Cardiac septum (tissue), 1 donor: ENCODE data around the gene MAG. TPM values are rescaled to one million over a fixed set of nuclear protein-coding genes. Genes with fewer than 3 reads are reported as not detected.

ENCODE experiments used
- DNase-seq: peaks from one replicate; pipeline ENCODE4 v3.0.0-alpha.2; 2020; ENCODE audit warnings: low spot score
- intact Hi-C: fragments of 100-400 bp; cut with DNase I; formaldehyde crosslinking; loops from one replicate; pipeline ENCODE4 v1.14.0; 2022
- total RNA-seq: library from RNA; stranded (reverse); fragmentation: NEBNext Ultra II Directional; extraction: Animal tissue kit (Norgen Biotek cat#: 25700); gene quantifications from one replicate; pipeline ENCODE4 v1.2.1, GENCODE V29; 2021
- donor health status: DM: no; HTN: no; CAD: no.

MAG gene
- total RNA-seq, 1 donor from 2014 or later, result not detected

DNA sequence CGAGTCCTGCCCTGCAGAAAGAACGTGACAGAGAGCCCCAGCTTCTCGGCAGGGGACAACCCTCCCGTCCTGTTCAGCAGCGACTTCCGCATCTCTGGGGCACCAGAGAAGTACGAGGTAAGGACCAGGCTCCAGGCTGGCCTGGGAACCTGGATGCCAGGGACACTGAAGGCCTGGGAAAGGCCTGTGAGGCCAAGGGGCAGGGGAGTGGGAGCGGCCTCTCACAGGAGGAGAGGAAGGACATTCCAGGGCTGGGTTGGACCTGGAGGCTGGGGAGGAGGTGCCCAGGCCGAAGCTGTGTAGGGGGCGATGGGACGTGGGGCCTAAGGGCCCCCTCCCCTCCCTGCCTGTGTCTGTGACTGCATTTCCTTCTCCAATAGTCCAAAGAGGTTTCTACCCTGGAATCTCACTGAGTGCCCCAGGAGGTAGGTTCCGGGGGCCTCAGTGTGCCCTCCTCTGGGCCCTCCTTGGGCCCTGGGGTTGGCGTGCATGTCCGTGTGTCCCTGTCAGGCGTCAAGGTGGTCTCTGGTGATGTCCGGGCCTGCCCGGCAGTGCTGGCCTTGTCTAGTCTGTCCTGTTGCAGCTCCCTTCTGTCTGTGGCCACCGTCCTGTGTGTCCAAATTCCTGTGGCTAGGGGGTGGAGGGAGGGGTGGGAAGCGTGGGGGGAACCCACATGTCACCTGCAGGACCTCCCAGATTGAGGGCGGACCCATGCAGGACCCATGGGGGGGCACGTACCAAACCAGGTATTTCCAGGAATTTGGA lies 20.1 kb downstream of the MAG start:
- no peak for DNase-seq
- intact Hi-C loops, result no loop called here

DNA sequence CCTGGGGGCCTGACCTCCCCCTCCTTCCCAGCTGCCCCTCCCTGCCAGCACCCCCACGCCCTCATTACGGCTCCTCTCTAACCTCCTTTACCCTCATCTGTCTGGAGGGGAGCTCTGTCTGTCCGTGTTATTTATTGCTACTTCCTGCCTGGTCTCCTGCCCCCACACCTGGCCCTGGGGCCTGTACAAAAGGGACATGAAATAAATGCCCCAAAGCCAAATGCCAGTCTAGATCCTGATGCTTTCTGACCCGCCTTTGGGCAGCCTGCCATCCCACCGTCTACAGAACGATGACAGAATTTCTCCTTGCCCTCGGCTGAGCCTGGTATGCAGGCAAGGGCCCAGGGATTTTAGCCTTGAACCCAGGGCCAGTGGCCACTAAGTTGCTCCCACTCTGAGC lies 21.6 kb downstream of the MAG start:
- intact Hi-C loops, result no loop called here

DNA sequence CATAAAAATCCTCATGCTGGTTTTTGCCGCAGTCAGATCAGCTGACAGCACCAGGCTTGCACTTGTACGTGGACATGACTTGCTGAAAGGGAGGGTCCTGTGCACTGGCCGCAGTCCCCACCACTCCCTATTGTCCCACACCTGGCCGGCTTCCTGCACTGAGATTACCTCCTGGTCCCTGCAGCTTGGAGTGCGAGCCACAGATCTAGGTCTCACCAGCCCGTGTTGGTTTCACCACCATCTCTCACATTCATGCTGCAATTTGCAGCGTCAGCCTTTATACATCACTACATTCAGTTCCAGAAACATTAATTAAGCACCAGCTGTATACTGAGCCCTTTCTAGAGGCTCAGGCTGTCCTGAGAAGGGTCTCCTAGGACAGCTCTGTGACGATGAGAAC lies 22.1 kb downstream of the MAG start:
- no peak for DNase-seq
- intact Hi-C loops, result no loop called here

More for the DNA sequence above, 21.6 kb downstream of the MAG start:
- no peak for DNase-seq

DNA sequence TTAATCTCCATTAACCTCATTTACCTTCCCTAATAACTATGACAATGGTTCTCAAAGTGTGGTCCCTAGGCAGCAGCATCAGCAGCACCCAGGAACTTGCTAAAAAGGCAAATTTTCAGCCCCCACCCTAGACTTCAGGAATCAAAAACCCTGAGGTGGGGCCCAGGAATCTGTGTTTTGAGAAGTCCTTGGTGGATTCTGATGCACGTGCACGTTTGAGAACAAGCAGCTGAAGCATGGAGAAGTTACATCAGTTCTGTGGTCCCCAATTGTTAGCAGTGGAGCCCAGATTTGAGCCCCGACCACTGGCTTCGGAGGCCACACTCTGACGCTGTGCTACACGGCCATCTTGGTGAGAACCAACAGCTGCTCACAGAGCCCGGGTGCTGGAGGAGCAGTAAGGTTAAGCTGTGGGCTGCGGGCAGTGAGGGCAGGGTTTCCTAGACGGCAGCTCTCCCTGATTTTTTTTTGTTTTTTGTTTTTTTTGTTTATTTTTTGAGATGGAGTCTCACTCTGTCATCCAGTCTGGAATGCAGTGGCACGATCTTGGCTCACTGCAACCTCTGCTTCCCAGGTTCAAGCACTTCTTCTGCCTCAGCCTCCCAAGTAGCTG lies 23.0 kb downstream of the MAG start:
- DNase-seq, result no peak
- intact Hi-C loops, result no loop called here

DNA sequence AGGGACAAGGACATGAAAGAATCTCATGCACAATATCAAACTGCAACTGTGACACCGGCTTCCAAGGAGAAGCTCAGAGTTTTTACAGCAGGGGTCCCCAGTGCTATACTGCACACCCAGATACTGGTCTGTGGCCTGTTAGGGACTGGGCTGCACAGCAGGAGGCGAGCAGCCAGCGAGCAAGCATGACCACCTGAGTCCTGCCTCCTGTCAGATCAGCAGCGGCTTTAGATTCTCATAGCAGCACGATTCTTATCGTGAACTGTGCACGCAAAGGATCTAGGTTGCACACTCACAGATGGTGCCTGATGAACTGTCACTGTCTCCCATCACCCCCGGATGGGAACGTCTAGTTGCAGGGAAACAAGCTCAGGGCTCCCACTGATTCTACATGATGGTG lies 23.9 kb downstream of the MAG start:
- no peak for DNase-seq
- intact Hi-C loops, result no loop called here

DNA sequence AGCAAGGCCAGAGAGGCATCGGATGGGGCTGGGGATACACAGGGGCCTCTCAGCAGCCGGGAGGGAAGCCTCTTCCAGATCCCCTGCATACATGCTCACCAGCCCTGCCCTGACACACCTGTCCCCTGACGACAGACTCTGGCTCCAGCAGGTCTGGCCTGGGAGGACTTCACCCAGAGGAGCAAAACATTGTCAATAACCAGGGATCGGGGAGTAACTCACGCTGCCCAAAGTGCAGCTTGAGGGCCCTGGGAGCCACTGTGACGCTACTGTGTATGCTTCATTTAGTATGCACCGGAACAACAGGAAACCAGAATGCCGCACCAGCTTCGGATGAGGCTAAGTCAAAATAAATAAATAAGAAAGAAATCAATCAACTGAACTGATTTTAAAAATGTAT lies 24.6 kb downstream of the MAG start:
- intact Hi-C loops, result no loop called here
- DNase-seq, result no peak

DNA sequence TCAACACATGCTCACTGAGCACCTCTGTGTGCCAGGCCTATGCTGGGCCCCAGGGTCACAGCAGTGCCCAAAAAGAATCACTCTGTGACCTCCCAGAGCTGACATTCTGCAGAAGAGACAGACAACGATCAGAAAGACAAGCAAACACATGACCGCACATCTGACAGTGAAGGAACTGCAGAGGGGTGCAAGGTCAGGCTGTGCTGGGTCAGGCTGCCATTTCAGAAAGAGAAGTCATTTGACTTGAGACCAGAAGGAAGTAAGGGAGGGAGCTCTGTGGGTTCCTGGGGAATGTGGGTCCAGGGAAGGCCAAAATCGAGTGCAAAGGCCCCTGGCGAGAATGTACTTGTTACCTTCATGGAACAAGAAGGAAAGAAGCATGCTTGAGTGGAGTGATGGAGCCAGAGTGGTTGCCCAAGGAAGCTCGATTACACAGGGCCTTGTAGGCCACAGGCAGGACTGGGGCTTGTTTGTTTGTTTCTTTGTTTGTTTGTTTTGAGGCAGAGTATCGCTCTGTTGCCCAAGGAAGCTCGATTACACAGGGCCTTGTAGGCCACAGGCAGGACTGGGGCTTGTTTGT lies 25.6 kb downstream of the MAG start:
- intact Hi-C loops, result no loop called here
- no peak for DNase-seq

DNA sequence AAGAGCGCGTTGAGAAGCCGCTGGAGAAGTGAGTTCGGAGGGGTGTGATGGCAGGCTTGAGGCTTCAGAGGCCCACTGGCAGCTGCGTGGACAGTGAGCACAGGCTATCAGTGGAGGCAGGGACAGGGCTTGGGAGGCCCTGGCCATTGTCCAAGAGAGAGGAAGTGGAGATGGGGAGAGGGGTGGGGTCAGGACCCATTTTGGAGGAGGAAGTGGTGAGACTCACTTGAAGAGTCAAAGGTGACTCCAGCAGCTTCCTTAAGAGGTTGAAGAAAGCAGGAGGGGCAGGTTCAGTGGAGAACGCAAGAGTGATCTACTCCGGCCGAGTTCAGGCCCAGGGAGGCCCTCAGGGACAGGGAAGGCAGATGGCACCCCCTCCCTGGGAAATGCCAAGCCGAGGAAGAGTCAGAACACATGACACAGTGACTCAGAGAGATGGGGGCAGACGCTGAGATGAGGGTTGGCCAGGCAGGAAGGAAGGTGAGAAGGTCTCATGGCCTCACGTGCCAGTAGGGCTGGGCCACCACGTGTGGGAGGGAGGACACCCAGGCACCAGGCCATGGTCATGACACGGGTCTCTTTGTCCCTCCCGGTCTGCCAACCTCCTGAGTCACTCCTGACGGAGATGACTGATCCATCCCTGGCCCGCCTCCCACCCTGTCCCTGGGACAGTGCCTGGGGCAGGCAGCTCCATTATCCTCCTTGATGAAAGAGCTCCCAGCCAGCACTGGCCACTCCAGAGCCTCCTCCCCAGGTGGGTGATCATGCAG lies 26.9 kb downstream of the MAG start:
- intact Hi-C loops, result no loop called here

DNA sequence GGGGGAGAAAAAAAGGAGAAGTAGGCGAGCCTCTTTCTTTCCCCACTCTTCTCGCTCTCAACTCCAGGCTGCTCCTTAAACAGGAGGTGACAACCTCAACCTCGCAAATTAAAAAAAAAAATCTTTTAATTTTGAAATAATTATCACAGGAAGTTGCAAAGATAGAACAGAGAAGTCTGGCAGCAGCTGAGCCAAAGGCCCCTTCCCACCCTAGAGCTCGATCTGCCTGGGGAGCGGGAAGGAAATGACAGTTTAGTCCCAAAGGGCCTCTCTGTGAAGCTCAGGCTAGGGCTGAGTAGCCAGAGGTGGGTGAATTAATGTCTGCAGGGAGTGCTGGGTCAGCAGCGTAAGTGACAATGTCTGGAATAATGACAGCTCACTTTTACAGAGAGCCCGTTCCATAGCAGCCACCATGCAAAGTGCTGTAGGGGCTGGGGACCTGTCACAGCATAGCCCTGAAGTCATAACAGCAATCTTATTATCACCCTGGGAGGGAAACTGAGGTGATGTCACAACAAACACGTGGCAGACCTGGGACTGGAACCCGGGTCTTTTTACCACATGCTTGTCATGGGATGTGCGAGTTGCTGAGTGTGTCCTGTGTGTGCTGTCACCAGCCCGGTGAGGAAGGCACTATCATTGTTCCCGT lies 28.2 kb downstream of the MAG start:
- DNase-seq, result no peak
- intact Hi-C loops, result no loop called here

More for the DNA sequence above, 26.9 kb downstream of the MAG start:
- DNase-seq, result no peak

DNA sequence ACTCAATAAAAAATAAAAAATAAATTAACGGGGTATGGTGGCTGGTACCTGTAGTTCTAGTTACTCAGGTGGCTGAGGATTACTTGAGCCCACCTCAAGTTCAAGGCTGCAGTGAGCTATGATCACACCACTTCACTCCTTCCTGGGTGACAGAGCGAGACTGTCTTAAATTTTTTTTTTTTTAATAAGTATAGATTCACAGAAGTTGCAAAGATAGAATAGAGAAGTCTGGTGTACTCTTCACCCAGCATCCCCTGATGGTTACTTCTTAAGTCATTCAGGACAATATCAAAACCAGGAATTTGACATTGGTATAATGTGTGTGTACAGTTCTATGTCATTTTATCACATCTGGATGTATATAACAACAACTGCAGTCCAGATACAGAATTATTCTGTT lies 29.3 kb downstream of the MAG start:
- no peak for DNase-seq
- intact Hi-C loops, result no loop called here

DNA sequence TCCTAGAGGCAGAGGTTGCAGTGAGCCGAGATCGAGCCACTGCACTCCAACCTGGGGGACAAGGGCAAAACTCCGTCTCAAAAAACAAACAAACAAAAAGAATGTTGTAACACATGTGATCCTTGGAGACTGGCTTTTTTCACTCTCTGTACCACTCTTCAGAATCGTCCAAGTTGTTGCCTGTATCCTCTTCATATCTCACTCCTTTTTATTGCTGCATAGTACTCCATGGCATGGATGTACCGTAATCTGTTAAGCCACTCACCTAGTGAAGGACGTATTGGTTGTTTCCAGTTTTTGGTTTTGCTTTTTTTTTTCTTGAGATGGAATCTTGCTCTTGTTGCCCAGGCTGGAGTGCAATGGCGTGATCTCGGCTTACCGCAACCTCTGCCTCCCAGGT lies 30.1 kb downstream of the MAG start:
- DNase-seq, result no peak
- intact Hi-C loops, result no loop called here

DNA sequence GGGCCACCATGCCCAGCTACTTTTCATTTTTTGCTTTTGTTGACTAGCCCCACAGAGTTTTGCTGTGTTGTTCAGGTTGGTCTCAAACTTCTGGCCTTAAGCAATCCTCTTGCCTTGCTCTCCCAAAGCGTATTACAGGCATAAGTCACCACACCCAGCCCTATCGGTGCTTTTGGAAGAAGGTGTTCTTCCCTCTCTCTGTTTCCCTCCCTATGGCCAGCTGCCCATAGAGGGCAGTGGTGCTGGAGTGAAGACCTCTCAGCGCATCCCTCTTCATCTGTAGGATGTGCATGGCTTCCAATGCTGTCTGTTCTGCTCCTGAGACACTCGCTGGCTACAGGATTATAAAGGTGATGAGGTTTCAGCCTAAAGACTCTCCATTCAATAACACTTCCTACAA lies 35.7 kb downstream of the MAG start:
- DNase-seq, result no peak
- intact Hi-C loops, result no loop called here

DNA sequence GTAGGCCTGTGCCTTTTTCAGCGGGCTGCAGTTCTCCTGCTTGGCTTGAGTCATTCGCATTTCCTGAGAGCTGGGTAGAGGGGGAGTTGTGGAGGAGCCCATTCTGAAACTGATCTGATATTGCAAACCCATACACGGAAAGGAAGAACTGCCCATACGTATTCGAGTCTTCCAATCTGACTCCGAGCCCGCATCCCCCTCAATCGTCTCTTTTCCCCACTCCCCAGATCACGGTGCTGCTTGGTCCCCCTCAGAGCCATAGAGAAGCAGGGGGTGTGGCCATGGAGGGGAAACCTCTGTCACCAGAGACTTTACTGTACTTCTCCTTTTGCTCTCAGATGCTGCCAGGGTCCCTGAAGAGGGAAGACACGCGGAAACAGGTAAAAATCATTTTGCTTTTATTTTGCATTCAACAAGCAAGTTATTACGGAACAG lies 36.9 kb downstream of the MAG start, which contains the start of gene CD22:
CD22 (plus strand) TSS at position 337 of the 435 bp plus-strand sequence. CDS start 2,854 bp downstream, outside the sequence.
- no peak for DNase-seq
- intact Hi-C loops, result no loop called here

DNA sequence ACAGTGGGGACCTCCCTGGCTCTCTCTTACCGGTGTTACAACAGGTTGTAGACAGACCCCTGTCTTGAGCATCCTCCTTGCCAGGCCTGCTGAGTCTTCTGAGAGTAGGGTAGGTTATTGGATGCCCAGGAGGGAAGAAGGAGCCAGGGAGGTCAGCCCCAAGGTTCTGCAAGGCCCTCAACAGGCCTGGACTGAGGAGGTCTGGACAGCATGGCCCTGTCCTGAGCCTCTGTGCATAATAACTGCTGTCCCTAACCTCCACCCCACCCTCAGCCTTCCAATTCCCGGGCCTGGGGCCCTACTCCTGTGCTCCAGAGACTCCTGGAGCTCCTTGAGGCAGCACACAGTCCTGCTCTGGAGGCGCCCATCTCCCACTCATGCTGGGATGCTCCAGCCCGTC lies 37.4 kb downstream of the MAG start:
- intact Hi-C loops, result no loop called here

DNA sequence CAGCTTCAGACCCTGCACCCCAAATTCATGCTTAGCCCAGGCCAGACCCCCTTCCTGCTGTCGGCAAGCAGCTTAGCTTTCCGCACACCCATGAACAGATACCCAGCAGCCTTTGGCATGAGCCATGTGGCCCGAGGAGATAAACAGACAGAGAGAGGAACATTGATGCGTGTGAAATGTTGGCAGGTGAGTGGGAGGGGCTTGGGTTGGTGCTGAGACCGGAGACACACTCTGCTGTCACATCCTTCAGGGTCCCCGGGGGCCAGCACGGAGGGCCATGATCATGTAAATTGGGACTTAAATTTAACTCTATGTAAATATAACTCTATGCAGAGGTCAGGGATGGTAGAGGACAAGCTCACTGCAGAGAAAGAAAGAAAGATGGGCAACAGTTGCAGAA lies 38.5 kb downstream of the MAG start:
- intact Hi-C loops, result no loop called here
- no peak for DNase-seq

More for the DNA sequence above, 37.4 kb downstream of the MAG start:
- no peak for DNase-seq

DNA sequence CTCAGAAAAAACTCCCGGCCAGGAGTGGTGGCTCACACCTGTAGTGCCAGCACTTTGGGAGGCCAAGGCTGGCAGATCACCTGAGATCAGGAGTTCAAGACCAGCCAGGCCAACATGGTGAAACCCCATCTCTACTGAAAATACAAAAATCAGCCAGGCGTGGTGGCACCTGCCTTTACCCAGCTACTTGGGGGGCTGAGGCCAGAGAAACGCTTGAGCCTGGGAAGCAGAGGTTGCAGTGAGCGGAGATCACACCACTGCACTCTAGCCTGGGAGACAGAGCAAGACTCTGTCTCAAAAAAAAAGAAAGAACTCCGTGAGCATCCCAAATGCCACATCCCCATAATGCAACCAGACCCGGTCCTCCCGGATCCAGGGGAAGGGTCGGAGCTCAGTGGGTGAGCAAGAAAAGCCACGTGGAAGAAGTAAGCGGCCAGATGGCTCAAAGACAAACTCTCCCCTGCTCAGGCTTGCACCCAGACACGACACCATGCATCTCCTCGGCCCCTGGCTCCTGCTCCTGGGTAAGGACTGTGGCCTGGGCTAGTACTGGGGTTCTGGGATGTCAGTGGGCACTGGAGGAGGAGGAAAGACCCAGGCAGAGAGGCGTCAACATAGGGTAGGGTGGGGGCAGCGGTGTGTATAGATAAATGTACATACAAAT lies 39.7 kb downstream of the MAG start:
- no peak for DNase-seq
- intact Hi-C loops, result no loop called here

DNA sequence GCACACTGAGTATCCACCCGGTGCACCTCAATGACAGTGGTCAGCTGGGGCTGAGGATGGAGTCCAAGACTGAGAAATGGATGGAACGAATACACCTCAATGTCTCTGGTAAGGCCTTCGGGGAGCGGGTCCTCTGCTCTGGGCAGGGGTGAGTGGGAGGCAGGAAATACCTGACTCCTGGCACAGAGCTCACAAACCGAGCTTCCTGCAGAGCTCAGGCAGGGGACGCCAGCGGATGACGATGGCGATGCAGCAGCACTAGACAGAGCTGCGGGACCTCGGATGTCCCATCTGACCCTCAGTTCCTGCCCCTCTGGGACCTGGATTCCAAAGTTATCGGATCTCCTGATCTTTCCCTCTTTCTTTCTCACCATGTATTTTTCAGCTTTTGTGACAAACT lies 40.9 kb downstream of the MAG start:
- no peak for DNase-seq
- intact Hi-C loops, result no loop called here

DNA sequence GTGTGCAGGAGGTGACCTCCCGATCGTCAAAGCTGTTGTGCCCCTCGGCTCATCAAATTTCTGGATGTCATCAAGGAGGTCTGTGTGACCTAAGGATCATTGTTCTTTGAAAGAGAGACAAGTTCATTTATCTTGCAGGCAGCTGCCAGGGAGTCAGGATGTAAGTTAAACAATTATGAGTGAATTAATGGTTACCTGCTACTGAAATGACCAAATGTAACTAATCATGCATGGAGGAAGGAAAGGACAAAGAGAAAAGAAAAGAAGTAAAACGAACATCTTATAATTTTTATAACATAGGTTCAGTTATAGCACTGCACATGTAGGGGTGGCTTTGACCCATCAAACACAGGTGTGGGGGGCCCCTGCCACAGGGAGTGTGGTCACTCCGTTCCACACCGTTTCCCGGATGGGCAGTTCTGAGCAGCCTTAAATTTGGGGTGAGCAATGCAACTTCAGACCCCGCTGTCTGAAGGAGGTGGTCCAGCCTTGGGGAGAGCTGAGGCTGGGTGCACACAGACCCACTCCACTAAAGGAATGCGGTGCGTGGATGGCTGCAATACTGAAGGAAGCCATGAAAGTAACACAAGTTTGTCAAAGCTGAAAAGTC lies 42.3 kb downstream of the MAG start:
- intact Hi-C loops, result no loop called here
- no peak for DNase-seq
